ENCODE data around the gene PRKCH. TPM values are rescaled to one million over a fixed set of nuclear protein-coding genes. Genes with fewer than 3 reads are reported as not detected.

The PRKCH gene
- total RNA-seq, 1 experiment from 2014 or later = 2.7 TPM

- ATAC-seq (no peak), DNase-seq (ENCODE audit: low read depth, low spot score) (no peak)
- no peaks in the 10 kb centered on the region for H3K36me3 ChIP-seq (ENCODE audit: control insufficient read depth, insufficient read depth, low read length)
- CTCF ChIA-PET = no interaction called here
- intact Hi-C loops (cut with micrococcal nuclease; ENCODE audit: unreplicated experiment) (no loop called here), in situ Hi-C loops (cut with HindIII; ENCODE audit: low pct_unique_long_range_greater_than_20kb, low sequenced_read_pairs) (no loop called here)
- H3K27me3 ChIP-seq (ENCODE audit: control insufficient read depth, insufficient read depth, low read length) = no peaks in the 10 kb centered on the region
- H3K27ac ChIP-seq (ENCODE audit: low read length) = no peak overlapping the region
- TF ChIP-seq SIN3A (IDR thresholded peaks at IDR 0.05; ENCODE audit: borderline replicate concordance, insufficient read depth, low read depth, low read length) (no peak), CTCF (IDR thresholded peaks at IDR 0.05) (no peak), POLR2AphosphoS5 (IDR thresholded peaks at IDR 0.05; ENCODE audit: low read depth, low read length) (no peak), TCF7L2 (IDR thresholded peaks at IDR 0.05; ENCODE audit: low read depth, low read length) (no peak), REST (IDR thresholded peaks at IDR 0.05; ENCODE audit: insufficient read depth in 1 of 2, low read depth in 2 of 2, low read length in 1 of 2) (no peak)
- H3K4me1 ChIP-seq (ENCODE audit: control insufficient read depth, insufficient read depth, low read length) = no peaks in the 10 kb centered on the region
- no peak overlapping the region for H3K4me3 ChIP-seq (ENCODE audit: low read depth in 2 of 2, low read length in 2 of 2)
- POLR2A ChIA-PET = no interaction called here
- H3K9me3 ChIP-seq (ENCODE audit: control insufficient read depth, insufficient read depth, low read depth, low read length) = no peaks in the 10 kb centered on the region
- BruUV-seq (replicated peaks) = no TSS peak
These were observed 187.1 kb downstream of the PRKCH start for GRCh38 chr14:61508526-61508925.

- no peak for ATAC-seq
These were observed 189.6 kb downstream of the PRKCH start for GRCh38 chr14:61510736-61511557.

More at GRCh38 chr14:61510736-61511557, 189.6 kb downstream of the PRKCH start:
- Histone ChIP-seq H3K4me1 (ENCODE audit: control insufficient read depth, insufficient read depth, low read length) (no peaks in the 10 kb centered on the region), H3K27me3 (ENCODE audit: control insufficient read depth, insufficient read depth, low read length) (no peaks in the 10 kb centered on the region), H3K36me3 (ENCODE audit: control insufficient read depth, insufficient read depth, low read length) (no peaks in the 10 kb centered on the region), H3K27ac (ENCODE audit: low read length) (no peak overlapping the region), H3K4me3 (ENCODE audit: low read depth in 2 of 2, low read length in 2 of 2) (no peak overlapping the region), H3K9me3 (ENCODE audit: control insufficient read depth, insufficient read depth, low read depth, low read length) (no peaks in the 10 kb centered on the region)
- in situ Hi-C loops (cut with HindIII; ENCODE audit: low pct_unique_long_range_greater_than_20kb, low sequenced_read_pairs) = no loop called here
- no TSS peak for BruUV-seq (replicated peaks)
- POLR2A ChIA-PET = no interaction called here
- intact Hi-C loops (cut with micrococcal nuclease; ENCODE audit: unreplicated experiment) = no loop called here
- no peak for DNase-seq (ENCODE audit: low read depth, low spot score)
- TF ChIP-seq CTCF (IDR thresholded peaks at IDR 0.05) = no peak
- no peak for TF ChIP-seq TCF7L2 (IDR thresholded peaks at IDR 0.05; ENCODE audit: low read depth, low read length)
- TF ChIP-seq REST (IDR thresholded peaks at IDR 0.05; ENCODE audit: insufficient read depth in 1 of 2, low read depth in 2 of 2, low read length in 1 of 2) = no peak
- no peak for TF ChIP-seq POLR2AphosphoS5 (IDR thresholded peaks at IDR 0.05; ENCODE audit: low read depth, low read length)
- no peak for TF ChIP-seq SIN3A (IDR thresholded peaks at IDR 0.05; ENCODE audit: borderline replicate concordance, insufficient read depth, low read depth, low read length)
- CTCF ChIA-PET = no interaction called here

All from Panc1 (cell line).